Calu3 (cell line): ENCODE measurements around the gene NISCH. TPM values are rescaled to one million over a fixed set of nuclear protein-coding genes. Genes with fewer than 3 reads are reported as not detected.

ENCODE experiments used
- BruUV-seq: library from RNA; stranded (reverse); fragments of 400-500 nt; replicated peaks from 2 replicates; lab custom pipeline; 2021; lab: Mats Ljungman, UMichigan
- CTCF ChIA-PET: fragments of 300-600 bp; sonication (Branson Sonifier 250); formaldehyde crosslinking; loops from one replicate; lab custom pipeline; 2022; ENCODE audit warnings: antibody characterized with exemption; lab: Charles Lee
- DNase-seq: peaks from one replicate; pipeline ENCODE4 v3.0.0; 2022
- H3K27ac Mint-ChIP-seq: one replicate; pipeline ENCODE4 v1.8.0; 2022; ENCODE audit warnings: mixed read lengths; ENCODE audit not compliant: unreplicated experiment
- H3K27me3 Mint-ChIP-seq: one replicate; pipeline ENCODE4 v1.8.0; 2022; ENCODE audit warnings: mixed read lengths; ENCODE audit not compliant: unreplicated experiment
- H3K36me3 Mint-ChIP-seq: one replicate; pipeline ENCODE4 v1.8.0; 2022; ENCODE audit warnings: mild to moderate bottlenecking, moderate library complexity, mixed read lengths; ENCODE audit not compliant: insufficient read depth, unreplicated experiment
- H3K4me1 Mint-ChIP-seq: one replicate; pipeline ENCODE4 v1.8.0; 2022; ENCODE audit warnings: mild to moderate bottlenecking, low read depth, mixed read lengths; ENCODE audit not compliant: unreplicated experiment
- H3K4me3 Mint-ChIP-seq: one replicate; pipeline ENCODE4 v1.8.0; 2022; ENCODE audit warnings: mild to moderate bottlenecking, low read depth, moderate library complexity, mixed read lengths; ENCODE audit not compliant: unreplicated experiment
- H3K9me3 Mint-ChIP-seq: one replicate; pipeline ENCODE4 v1.8.0; 2022; ENCODE audit warnings: low read depth, mixed read lengths; ENCODE audit not compliant: unreplicated experiment
- CTCF ChIP-seq: fragments of 200-600 bp; IDR thresholded peaks from one replicate; pipeline ENCODE4 v1.8.0; 2022; ENCODE audit warnings: antibody characterized with exemption; ENCODE audit not compliant: unreplicated experiment
- intact Hi-C: fragments of 100-400 bp; cut with micrococcal nuclease; formaldehyde crosslinking; loops from one replicate; pipeline ENCODE4 v1.10.0; 2022; ENCODE audit not compliant: unreplicated experiment
- total RNA-seq: library from RNA; stranded (reverse); gene quantifications from 2 replicates; pipeline ENCODE4 v1.2.3, GENCODE V29; 2022

The NISCH gene
- total RNA-seq, 1 experiment from 2014 or later, result 58.6 TPM

DNA sequence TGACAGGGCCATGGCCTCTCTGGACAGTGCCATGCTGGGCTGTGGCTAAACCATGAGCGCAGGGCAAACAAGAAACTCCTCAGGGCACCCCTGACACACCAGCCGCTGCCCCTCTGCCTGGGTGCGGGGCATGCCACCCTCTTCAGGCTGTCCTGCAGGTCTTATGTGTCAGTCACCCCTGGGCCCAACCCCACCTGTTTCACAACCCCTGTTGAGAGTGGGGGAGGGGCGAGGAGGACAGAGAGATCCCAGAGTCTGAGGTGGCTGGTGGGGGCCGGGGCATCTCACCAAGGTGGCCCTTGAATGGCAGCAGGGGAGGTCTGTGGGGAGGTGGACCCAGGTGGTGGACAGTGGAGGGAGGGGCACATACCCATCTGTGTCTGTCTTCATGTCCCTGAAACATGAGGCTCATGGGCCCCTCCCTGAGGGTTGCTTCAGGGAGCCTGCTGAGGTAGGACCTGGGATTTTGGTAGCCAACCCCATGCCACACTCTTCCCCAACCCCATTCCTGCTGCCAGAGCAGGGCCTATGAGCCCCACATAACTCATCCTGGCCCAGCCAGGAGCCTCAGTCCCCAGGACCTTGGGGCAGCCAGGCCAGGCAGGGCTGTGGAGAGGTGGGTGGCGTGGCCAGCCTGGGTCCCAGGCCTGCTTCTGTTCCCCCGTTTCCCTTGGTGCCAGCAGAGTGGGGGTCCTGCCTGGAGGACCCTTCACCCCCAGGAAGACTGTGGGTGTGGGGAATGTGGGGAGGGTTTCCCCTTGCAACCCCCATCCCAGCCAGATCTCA, 38.0 kb downstream of the NISCH start:
- Mint-ChIP-seq H3K27me3 (no peaks in the 10 kb centered on the region), H3K36me3 (peaks cover 4% of the 10 kb centered on the region), H3K9me3 (no peaks in the 10 kb centered on the region), H3K4me1 (no peaks in the 10 kb centered on the region), H3K27ac (no peak overlapping the region), H3K4me3 (no peak overlapping the region)
- intact Hi-C loops, result no loop called here
- DNase-seq, result no peak
- BruUV-seq, result no TSS peak
- no peak for TF ChIP-seq CTCF
- CTCF ChIA-PET, result no interaction called here

DNA sequence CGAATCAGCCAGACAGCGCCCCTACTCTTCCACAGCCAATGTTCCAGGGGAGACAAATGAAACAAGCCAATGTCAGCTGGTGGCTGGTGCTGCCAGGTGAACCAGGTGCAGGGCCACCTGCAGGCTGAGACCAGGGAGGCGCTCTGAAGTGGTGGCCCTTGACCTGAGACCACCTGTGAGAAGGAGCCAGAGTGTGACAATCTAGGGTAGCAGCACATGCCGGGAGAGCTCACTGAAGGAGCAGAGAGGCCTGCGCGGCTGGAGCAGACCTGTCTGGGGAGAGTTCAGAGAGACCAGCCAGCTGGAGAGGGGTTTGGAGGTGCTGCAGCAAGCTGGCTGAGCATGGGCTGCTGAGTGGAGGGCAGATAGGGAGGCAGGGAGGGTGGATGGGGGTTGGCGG, 39.0 kb downstream of the NISCH start:
- intact Hi-C loops, result no loop called here
- CTCF ChIA-PET, result no interaction called here
- no peak for TF ChIP-seq CTCF
- Mint-ChIP-seq H3K4me3 (no peak overlapping the region), H3K27ac (no peak overlapping the region), H3K36me3 (peaks cover 4% of the 10 kb centered on the region), H3K9me3 (no peaks in the 10 kb centered on the region), H3K27me3 (no peaks in the 10 kb centered on the region), H3K4me1 (no peaks in the 10 kb centered on the region)
- no peak for DNase-seq
- BruUV-seq, result no TSS peak

GRCh38 chr3:52494886-52495495, 39.6 kb downstream of the NISCH start, which contains the start of gene STAB1:
Gene STAB1, plus strand, starts transcription at chr3:52495338. Its CDS starts 76 bp downstream, at chr3:52495414.
- Mint-ChIP-seq H3K9me3 (no peaks in the 10 kb centered on the region), H3K36me3 (peaks cover 4% of the 10 kb centered on the region), H3K27ac (no peak within 1 kb of the TSS), H3K4me1 (no peaks in the 10 kb centered on the region), H3K27me3 (peaks cover 4% of the 10 kb centered on the region), H3K4me3 (no peak within 1 kb of the TSS)
- CTCF ChIA-PET, result no interaction called here
- no peak for TF ChIP-seq CTCF
- intact Hi-C loops, result no loop called here
- no TSS peak for BruUV-seq
- no peak for DNase-seq

DNA sequence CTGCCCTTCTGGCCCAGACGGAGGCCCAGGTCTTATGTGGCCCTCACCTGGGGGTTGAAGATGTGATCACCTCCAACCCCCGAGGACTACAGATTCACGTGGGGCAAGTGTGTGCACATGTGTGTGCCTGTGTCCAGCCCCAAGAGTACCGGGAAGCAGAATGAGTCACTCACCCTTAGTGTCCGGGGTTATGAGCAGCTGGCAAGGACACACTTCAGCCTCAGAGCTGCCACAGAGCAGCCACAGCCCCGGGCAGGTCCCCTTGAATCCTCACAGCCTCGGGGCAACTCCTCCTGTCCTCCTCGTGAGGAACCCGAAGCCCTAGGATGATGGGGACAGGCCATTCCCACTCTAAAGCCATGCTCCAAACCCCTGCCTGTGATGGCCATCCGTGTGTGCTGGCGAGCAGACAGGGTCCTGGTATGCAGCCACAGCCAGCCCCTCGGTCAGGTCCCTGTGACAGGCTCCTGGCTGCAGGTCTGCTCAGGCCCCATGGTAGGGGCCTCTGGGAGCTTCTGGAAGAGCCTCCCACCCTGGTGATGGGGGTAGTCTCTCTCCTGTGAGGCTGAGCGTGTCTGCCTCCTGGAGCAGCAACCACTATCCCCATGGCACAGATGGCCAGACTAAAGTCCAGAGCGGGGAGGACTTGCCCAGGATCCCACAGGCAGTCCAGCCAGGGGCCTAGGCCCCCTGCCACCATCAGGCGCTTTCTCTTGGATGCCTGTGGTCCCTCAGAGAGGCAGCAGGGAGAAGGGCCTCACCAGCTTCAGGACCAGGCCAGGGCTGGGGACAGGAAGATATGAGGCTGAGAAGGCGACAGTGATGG, 40.6 kb downstream of the NISCH start:
- Mint-ChIP-seq H3K9me3 (no peaks in the 10 kb centered on the region), H3K36me3 (peaks cover 4% of the 10 kb centered on the region), H3K4me3 (no peak overlapping the region), H3K27me3 (peaks cover 11% of the 10 kb centered on the region), H3K27ac (no peak overlapping the region), H3K4me1 (no peaks in the 10 kb centered on the region)
- no peak for DNase-seq
- BruUV-seq, result no TSS peak
- CTCF ChIA-PET, result no interaction called here
- TF ChIP-seq CTCF, result no peak
- intact Hi-C loops, result no loop called here
